CD4-positive, alpha-beta T cell (primary cell): ENCODE results near the gene PATE4. TPM values are rescaled to one million over a fixed set of nuclear protein-coding genes. Genes with fewer than 3 reads are reported as not detected.

Experiments used
- total RNA-seq, 174 experiments: library from RNA in 2 of 174; stranded (reverse) in 2 of 174; gene quantifications; one replicate each; pipeline ENCODE4 v1.2.3 and lab custom pipeline; 2021 to 2026

PATE4 gene
- total RNA-seq, 2 experiments from 2014 or later: not detected

Other genes with a start within 250 kb of the PATE4 start
- gene STT3A, start 240.5 kb upstream of the PATE4 start, total RNA-seq: 10 to 100 TPM; 35.1 to 38.6 TPM
- 1 to 10 TPM; 6.8 to 7.8 TPM for gene CHEK1, start 208.2 kb upstream of the PATE4 start, total RNA-seq
- not detected for gene ACRV1, start 152.5 kb upstream of the PATE4 start, total RNA-seq
- gene PATE1, start 87.0 kb upstream of the PATE4 start, total RNA-seq: not detected
- gene PATE2, start 54.5 kb upstream of the PATE4 start, total RNA-seq: not detected
- not detected for gene PATE3, start 45.2 kb upstream of the PATE4 start, total RNA-seq
- 1 to 10 TPM; 1.2 to 1.3 TPM for gene HYLS1, start 54.4 kb downstream of the PATE4 start, total RNA-seq
- gene PUS3, start 69.9 kb downstream of the PATE4 start, total RNA-seq: 1 to 10 TPM; 6.0 to 7.3 TPM
- gene DDX25, start 71.2 kb downstream of the PATE4 start, total RNA-seq: not detected
- not detected for gene VSIG10L2, start 112.7 kb downstream of the PATE4 start, total RNA-seq
- 1 to 10 TPM; 1.9 to 2.7 TPM for gene CDON, start 229.6 kb downstream of the PATE4 start, total RNA-seq